ENCODE measurements around the gene MAPK8IP2.

MAPK8IP2 gene

DNA sequence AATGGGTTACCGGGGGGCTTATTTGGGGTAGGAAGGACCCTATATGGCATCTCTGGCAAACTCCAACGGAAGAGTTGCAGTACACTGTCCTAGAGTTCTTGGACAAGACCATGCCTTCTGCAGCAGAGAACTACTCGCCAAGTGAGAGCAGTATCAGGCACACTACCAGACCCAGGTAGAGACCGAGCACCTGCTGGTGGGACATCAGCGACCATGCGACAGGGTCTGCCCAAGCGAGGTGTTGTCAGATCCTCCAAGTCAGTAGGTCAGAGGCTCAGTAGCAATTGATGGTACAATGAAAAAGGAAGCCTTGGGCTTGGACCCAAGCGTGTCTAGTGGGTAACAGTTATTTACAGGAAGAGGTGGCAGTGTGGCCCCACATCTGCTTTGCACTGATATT lies 14.8 kb upstream of the MAPK8IP2 start:
- CTCF ChIA-PET: no interaction called here
- POLR2A ChIA-PET: no interaction called here
- no peak overlapping the region for H3K4me3 ChIP-seq (ENCODE audit: low read depth, low read length)
- DNase-seq (ENCODE audit: low read depth, low spot score): no peak
- TF ChIP-seq CTCF (IDR thresholded peaks at IDR 0.05; ENCODE audit: insufficient read depth, low read length, missing control alignments): no peak

DNA sequence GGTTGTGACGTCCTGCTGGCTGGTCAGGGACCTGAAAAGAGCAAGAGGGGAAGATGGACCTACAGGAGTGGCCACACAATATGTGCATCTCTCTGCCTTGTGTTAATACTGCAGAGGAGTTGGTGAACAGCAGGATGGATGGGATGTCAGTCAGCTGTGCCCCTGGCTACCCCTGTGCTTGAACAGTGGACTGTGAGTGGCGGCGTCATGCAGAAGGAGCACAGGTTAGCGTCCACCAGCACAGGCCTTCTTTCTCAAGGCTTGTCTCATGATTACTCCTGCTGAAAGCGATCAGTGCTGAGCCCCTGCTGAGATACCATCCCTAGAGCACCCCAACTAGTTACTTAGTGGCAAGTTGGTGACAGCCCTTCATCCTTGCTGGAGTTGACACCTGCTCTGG lies 14.2 kb upstream of the MAPK8IP2 start:
- H3K4me3 ChIP-seq (ENCODE audit: low read depth, low read length): no peak overlapping the region
- no peak for TF ChIP-seq CTCF (IDR thresholded peaks at IDR 0.05; ENCODE audit: insufficient read depth, low read length, missing control alignments)
- ChIA-PET CTCF (interaction anchor here (1.9 kb wide), 1 partner anchor 24 kb away, joined by 8 read pairs; the partner anchor contains the start of gene SYCE3), POLR2A (no interaction called here)
- no peak for DNase-seq (ENCODE audit: low read depth, low spot score)

- POLR2A ChIA-PET: no interaction called here
- H3K4me3 ChIP-seq (ENCODE audit: low read depth, low read length): no peak overlapping the region
Observed at GRCh38 chr22:50587407-50587806, 13.2 kb upstream of the MAPK8IP2 start.

DNA sequence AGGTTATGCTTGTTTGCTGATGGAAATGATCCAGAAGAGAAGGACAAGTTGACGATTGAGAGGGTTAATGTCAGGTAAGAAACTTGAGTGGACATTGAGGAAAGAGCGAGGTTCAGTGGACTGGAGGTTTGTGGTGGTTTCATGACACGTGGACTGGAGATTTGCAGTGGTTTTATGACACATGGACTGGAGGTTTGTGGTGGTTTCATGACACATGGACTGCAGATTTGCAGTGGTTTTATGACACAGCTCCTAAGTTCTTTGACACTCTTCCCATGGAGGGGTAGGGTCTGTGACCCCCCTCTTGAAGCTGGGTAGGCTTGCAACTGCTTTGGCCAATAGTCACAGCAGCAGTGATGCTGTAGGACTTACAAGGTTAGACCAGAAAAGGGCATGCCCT lies 5.4 kb upstream of the MAPK8IP2 start:
- CTCF ChIA-PET: no interaction called here
- no peak overlapping the region for H3K4me3 ChIP-seq (ENCODE audit: low read depth, low read length)
- POLR2A ChIA-PET: no interaction called here
- no peak for DNase-seq (ENCODE audit: low read depth, low spot score)
- TF ChIP-seq CTCF (IDR thresholded peaks at IDR 0.05; ENCODE audit: insufficient read depth, low read length, missing control alignments): no peak

More at GRCh38 chr22:50587407-50587806, 13.2 kb upstream of the MAPK8IP2 start:
- TF ChIP-seq CTCF (IDR thresholded peaks at IDR 0.05; ENCODE audit: insufficient read depth, low read length, missing control alignments): no peak
- CTCF ChIA-PET: interaction anchor here (1.9 kb wide), 1 partner anchor 25 kb away, joined by 8 read pairs; the partner anchor contains the start of gene SYCE3
- DNase-seq (ENCODE audit: low read depth, low spot score): no peak

DNA sequence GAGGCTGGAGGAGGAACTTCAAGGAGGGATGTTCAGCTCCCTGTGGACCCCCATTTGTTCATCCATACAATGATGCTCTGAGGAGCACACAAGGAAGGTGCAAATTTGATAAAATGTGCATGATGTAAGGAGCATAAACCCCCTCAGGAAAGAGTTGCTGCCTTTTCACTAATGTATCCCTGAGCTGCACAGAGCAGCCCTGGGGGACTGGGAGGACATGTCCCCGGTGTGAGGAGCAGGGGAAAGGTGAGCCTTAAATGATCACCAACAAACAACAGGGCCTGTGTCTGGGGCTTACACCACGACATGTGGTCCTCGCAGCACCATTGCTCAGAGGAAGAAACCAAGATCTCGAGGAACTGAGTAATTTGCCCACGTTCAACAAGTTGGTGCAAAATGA lies 3.5 kb upstream of the MAPK8IP2 start:
- CTCF ChIA-PET: interaction anchor here (1.5 kb wide), 1 partner anchor 34 kb away, joined by 5 read pairs; the partner anchor contains the start of gene SYCE3
- TF ChIP-seq CTCF (IDR thresholded peaks at IDR 0.05; ENCODE audit: insufficient read depth, low read length, missing control alignments): no peak
- H3K4me3 ChIP-seq (ENCODE audit: low read depth, low read length): no peak overlapping the region
- no peak for DNase-seq (ENCODE audit: low read depth, low spot score)
- POLR2A ChIA-PET: no interaction called here

- ChIA-PET POLR2A (no interaction called here), CTCF (no interaction called here)
- TF ChIP-seq CTCF (IDR thresholded peaks at IDR 0.05; ENCODE audit: insufficient read depth, low read length, missing control alignments): no peak
- DNase-seq (ENCODE audit: low read depth, low spot score): no peak
- H3K4me3 ChIP-seq (ENCODE audit: low read depth, low read length): no peak overlapping the region
Observed at GRCh38 chr22:50599816-50600455, 657 bp upstream of the MAPK8IP2 start.

Measured in AG04449 (cell line).